Heart left ventricle (tissue), 16 donors: ENCODE results near the gene SALL2. TPM values are rescaled to one million over a fixed set of nuclear protein-coding genes. Genes with fewer than 3 reads are reported as not detected.

Source experiments
- ATAC-seq, 4 donors: fragments of 200-7000 bp; cut with Tn5 transposase; one replicate each; pipeline ENCODE4 v1.9.1; 2020 to 2022; ENCODE audit warnings: moderate library complexity in 4 of 4, mild to moderate bottlenecking in 3 of 4, moderate number of reproducible peaks in 1 of 4
- DNase-seq, 5 donors: peaks; one replicate each; pipeline ENCODE4 v3.0.0-alpha.2; 2020
- H3K27ac ChIP-seq, 12 donors: fragments of 200-600 bp; sonication (generic) in 4 of 12; one replicate each; pipeline versions ENCODE4 v1.5.0 to v1.8.0; 2016 to 2022; ENCODE audit warnings: mild to moderate bottlenecking in 2 of 12
- H3K27me3 ChIP-seq, 9 donors: fragments of 200-600 bp; sonication (generic) in 2 of 9; one replicate each; pipeline versions ENCODE4 v1.5.1 to v1.8.0; 2016 to 2022; ENCODE audit warnings: mild to moderate bottlenecking in 3 of 9
- H3K36me3 ChIP-seq, 9 donors: fragments of 200-600 bp; sonication (generic) in 2 of 9; one replicate each; pipeline versions ENCODE4 v1.5.0 to v1.8.0; 2018 to 2022; ENCODE audit warnings: mild to moderate bottlenecking in 2 of 9
- H3K4me1 ChIP-seq, 12 donors: fragments of 200-600 bp; sonication (generic) in 4 of 12; one replicate each; pipeline versions ENCODE4 v1.5.0 to v1.8.0; 2016 to 2022; ENCODE audit warnings: mild to moderate bottlenecking in 3 of 12
- H3K4me3 ChIP-seq, 12 donors: fragments of 200-600 bp; sonication (generic) in 4 of 12; one replicate each; pipeline versions ENCODE4 v1.5.0 to v1.8.0; 2017 to 2022; ENCODE audit warnings: mild to moderate bottlenecking in 9 of 12, moderate library complexity in 4 of 12
- H3K9me3 ChIP-seq, 12 donors: fragments of 200-600 bp; sonication (generic) in 4 of 12; one replicate each; pipeline versions ENCODE4 v1.5.0 to v1.8.0; 2016 to 2022; ENCODE audit warnings: mild to moderate bottlenecking in 1 of 12
- POLR2A ChIP-seq, 2 donors: fragments of 450-650 bp; IDR thresholded peaks; one replicate each; pipeline ENCODE4 v1.6.1; 2017; ENCODE audit warnings: antibody characterized with exemption in 2 of 2, mild to moderate bottlenecking in 2 of 2, moderate library complexity in 2 of 2
- WGBS, 4 donors: extraction: QIAGEN DNeasy Blood & Tissue Kit in 2 of 4; methylation state at CpG; one replicate each; pipeline versions ENCODE4 v1.1.5 to v1.1.7; 2013 to 2018; 5-methylcytosine and 5-hydroxymethylcytosine counted together
- intact Hi-C, 10 donors: fragments of 100-400 bp; cut with DNase I; formaldehyde crosslinking; loops; one replicate each; pipeline versions ENCODE4 v1.11.1 to v1.14.2; 2022
- polyA plus RNA-seq, 2 donors: library from polyadenylated mRNA; stranded (reverse); fragments of 200-250 nt; gene quantifications; one replicate each; pipeline ENCODE4 v1.2.3, GENCODE V29; 2013
- total RNA-seq, 9 donors: library from RNA; depleted of rRNA in 2 of 9; stranded (reverse); fragments of >200 nt in 2 of 9; fragmentation: NEBNext Ultra II Directional in 3 of 9; extraction: Animal tissue kit (Norgen Biotek cat#: 25700) in 3 of 9; gene quantifications; one replicate each; pipeline versions ENCODE4 v1.1.0 to v1.2.4, GENCODE V29; 2016 to 2023
- TF ChIP-seq, protein P1 (sequence below), 12 donors: fragments of 200-600 bp; sonication (generic) in 4 of 12; IDR thresholded peaks; one replicate each; pipeline versions ENCODE4 v1.5.0 to v1.8.0; 2018 to 2022; ENCODE audit warnings: antibody characterized with exemption in 12 of 12, mild to moderate bottlenecking in 5 of 12
- donor health status: ischemic (EF 13 %, LVEDD 7.1; RV severe dilation, severe dysfunction).
- donor health status: healthy with polysubstance abuse.
- donor health status: DM: no; HTN: yes; CAD: no.
- donor health status: DM: no; HTN: no; CAD: no.
- donor health status: ischemic (EF 25% LVEDD 6.9; RV normal size, moderate dysfunction).
- donor health status: ischemic (EF 25% LVEDD 5.7; RV mildly dilated, moderate dysfunction).
- donor health status: healthy.
- donor health status: DM: yes; HTN: yes; CAD: no.
- donor health status: ischemic (EF 35%, LVEDD 5.7; RV mildly dilated, moderate dysfunction).
- donor health status: nonischemic (EF 11% LVEDD 7.7; RV severe dilation, severe dysfunction).
- donor health status: DM: yes; HTN: yes; CAD: no.
- donor health status: PGD.
- donor health status: ischemic (EF 29% LVEDD 5.4; RV normal size, mild dysfunction).
- donor health status: nonischemic (EF 23%, LVEDD 6.1; RV moderate dilation, normal function).

Gene SALL2
- total and polyA plus RNA-seq, 11 donors: 1.4 to 9.4 (median 3.9) TPM

DNA sequence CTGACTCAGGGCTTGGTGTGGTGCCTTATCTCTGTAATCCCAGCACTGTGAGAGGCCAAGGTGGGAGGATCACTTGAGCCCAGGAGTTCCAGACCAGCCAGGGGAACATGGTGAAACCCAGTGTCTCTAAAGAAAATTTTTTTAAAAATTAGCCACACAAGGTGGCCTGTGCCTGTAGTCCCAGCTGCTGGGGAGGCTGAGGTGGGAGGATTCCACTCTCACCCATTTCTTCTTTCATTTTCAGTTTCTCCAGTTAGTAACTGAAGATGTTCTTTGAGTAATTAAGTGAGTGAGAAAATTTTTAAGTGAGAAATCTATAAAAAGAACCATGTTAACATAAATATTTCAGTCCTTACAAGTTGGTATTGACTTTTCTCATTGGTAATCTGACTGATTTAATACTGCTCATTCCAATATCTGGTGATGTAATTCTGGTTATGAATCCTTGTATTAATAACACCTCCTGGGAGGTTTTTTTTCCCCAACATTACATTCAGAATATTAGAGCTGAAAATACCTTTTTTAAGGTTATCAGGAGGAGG, 21.1 kb downstream of the SALL2 start:
- Histone ChIP-seq H3K27ac (peak overlapping the region in 1 of 12 donors; percentile 8), H3K36me3 (peaks cover 0 to 69% (median 52%) of the 10 kb centered on the region in 9 donors), H3K27me3 (no peaks in the 10 kb centered on the region), H3K9me3 (no peaks in the 10 kb centered on the region), H3K4me3 (no peak overlapping the region), H3K4me1 (peaks cover 0 to 29% (median 10%) of the 10 kb centered on the region in 12 donors)
- intact Hi-C loops: loop anchor here in 3 of 10 donors (5.0 to 10.0 kb wide), 2 partner anchors 50 to 52 kb away; no protein-coding TSS in a partner anchor
- ATAC-seq (no peak), DNase-seq (no peak)
- TF ChIP-seq, protein P1, sequence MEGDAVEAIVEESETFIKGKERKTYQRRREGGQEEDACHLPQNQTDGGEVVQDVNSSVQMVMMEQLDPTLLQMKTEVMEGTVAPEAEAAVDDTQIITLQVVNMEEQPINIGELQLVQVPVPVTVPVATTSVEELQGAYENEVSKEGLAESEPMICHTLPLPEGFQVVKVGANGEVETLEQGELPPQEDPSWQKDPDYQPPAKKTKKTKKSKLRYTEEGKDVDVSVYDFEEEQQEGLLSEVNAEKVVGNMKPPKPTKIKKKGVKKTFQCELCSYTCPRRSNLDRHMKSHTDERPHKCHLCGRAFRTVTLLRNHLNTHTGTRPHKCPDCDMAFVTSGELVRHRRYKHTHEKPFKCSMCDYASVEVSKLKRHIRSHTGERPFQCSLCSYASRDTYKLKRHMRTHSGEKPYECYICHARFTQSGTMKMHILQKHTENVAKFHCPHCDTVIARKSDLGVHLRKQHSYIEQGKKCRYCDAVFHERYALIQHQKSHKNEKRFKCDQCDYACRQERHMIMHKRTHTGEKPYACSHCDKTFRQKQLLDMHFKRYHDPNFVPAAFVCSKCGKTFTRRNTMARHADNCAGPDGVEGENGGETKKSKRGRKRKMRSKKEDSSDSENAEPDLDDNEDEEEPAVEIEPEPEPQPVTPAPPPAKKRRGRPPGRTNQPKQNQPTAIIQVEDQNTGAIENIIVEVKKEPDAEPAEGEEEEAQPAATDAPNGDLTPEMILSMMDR (IDR thresholded peaks at IDR 0.05): no peak
- TF ChIP-seq POLR2A (IDR thresholded peaks at IDR 0.05): no peak

DNA sequence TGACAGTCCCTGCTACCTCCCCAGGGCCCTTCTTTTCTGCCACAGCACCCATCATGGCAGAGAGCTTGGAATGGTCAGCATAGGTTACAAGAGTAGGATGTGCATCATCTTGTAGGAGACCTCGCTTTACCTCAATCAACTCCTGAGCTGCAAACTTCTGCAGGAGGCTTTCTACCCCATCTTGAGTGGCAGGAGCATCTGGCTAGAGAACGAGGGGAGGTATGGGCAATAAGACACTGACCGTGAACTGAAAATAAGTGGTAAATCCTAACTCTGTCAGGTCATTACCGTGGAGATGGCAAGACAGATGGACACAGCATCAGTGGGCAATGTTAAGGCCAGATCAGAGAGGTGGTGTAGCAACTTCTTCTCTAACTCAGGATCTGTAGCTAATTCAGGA, 22.8 kb downstream of the SALL2 start:
- no peak for ATAC-seq
- no peak for TF ChIP-seq POLR2A (IDR thresholded peaks at IDR 0.05)
- TF ChIP-seq, protein P1 (IDR thresholded peaks at IDR 0.05): no peak
- Histone ChIP-seq H3K36me3 (peaks cover 0 to 79% (median 67%) of the 10 kb centered on the region in 9 donors), H3K27ac (no peak overlapping the region), H3K27me3 (no peaks in the 10 kb centered on the region), H3K9me3 (no peaks in the 10 kb centered on the region), H3K4me1 (peaks cover 0 to 16% (median 0%) of the 10 kb centered on the region in 12 donors), H3K4me3 (no peak overlapping the region)
- intact Hi-C loops: loop anchor here in 2 of 10 donors (5.0 to 10.0 kb wide), 2 partner anchors 51 to 54 kb away; no protein-coding TSS in a partner anchor
- no peak for DNase-seq
- 89 to 100% (median 97%) methylated on average over 2 to 4 of the region's 4 CpGs for WGBS, 4 donors

DNA sequence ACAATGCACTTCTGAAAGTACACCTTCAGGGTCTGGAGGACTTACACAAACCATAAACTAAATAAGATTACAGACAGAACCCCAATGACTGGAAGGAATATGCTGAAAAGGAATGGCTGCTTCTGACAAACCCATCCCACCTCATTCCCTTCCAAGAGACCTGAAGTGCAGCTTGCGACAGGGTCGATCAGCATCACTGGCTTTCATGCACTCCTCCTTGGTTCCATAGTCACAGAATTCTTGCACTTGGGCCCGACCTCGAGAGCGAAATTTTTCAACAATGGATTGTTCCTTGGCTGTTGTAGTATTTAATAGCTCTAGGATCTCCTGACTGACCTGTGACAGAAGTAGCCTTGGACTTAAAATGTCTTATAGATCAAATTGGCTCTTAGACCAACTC, 24.6 kb downstream of the SALL2 start:
- intact Hi-C loops: loop anchor here in 2 of 10 donors (5.0 to 10.0 kb wide), 2 partner anchors 53 to 56 kb away; no protein-coding TSS in a partner anchor
- peaks cover 0 to 83% (median 72%) of the 10 kb centered on the region in 9 donors for H3K36me3 ChIP-seq

More for the DNA sequence above, 24.6 kb downstream of the SALL2 start:
- Histone ChIP-seq H3K9me3 (no peaks in the 10 kb centered on the region), H3K27me3 (no peaks in the 10 kb centered on the region), H3K27ac (no peak overlapping the region), H3K4me1 (peaks cover 0 to 10% (median 0%) of the 10 kb centered on the region in 12 donors), H3K4me3 (no peak overlapping the region)
- WGBS, 4 donors: 90 to 92% (median 91%) methylated on average over 5 of the region's 5 CpGs
- ATAC-seq: no peak
- no peak for DNase-seq
- TF ChIP-seq, protein P1 (IDR thresholded peaks at IDR 0.05): no peak
- no peak for TF ChIP-seq POLR2A (IDR thresholded peaks at IDR 0.05)
